ENCODE data around the gene ANGPT4. TPM values are rescaled to one million over a fixed set of nuclear protein-coding genes. Genes with fewer than 3 reads are reported as not detected.

ANGPT4 gene
- total RNA-seq, 1 donor = not detected

DNA sequence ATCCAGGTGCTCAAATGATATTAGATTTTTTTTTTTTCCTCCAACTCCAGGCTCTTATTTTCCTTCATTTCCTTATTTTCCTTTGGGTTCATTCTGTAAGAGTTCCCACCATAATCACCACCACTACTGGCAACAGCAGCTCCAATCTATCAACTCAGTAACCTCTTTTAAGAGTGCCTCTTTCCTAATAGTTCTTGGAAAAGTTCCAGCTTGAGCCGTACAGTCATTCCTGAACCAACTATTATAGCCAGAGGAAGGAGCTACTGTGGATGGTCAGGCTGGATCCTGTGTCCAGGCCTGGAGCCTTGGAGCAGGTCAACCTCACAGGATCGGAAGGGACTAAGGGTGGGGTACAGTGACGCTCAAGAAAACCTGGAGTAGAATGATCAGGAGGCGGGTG lies 4.2 kb upstream of the ANGPT4 start:
- Histone ChIP-seq H3K4me1 (ENCODE audit: insufficient read depth, low read length) (peaks cover 35% of the 10 kb centered on the region), H3K4me3 (ENCODE audit: low read length) (no peak overlapping the region), H3K27me3 (ENCODE audit: insufficient read depth, low read length) (no peaks in the 10 kb centered on the region), H3K9me3 (ENCODE audit: low read depth, low read length) (no peaks in the 10 kb centered on the region)

DNA sequence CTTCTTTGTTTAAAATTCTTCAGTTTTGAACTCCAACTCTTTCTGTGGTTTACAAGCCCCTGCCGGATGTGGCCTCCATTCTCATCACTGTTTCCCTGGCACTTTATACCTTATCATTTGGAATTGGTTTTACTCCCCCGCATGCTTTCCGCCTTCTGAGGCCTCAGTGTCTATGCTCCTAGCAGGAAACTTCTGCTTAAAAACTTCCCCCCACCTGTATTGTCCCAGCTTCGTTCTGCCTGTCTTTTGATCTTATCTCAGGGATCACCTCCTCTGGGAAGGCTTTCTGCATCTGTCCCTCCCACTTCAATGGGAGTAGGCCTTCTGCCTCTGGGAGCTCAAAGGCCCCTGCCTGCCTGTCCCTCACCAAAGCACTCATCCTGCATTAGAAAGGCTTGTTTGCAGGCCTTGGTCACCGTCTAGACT lies 3.4 kb upstream of the ANGPT4 start:
- peaks cover 34% of the 10 kb centered on the region for H3K4me1 ChIP-seq (ENCODE audit: insufficient read depth, low read length)
- H3K9me3 ChIP-seq (ENCODE audit: low read depth, low read length) = no peaks in the 10 kb centered on the region
- no peak overlapping the region for H3K4me3 ChIP-seq (ENCODE audit: low read length)
- H3K27me3 ChIP-seq (ENCODE audit: insufficient read depth, low read length) = no peaks in the 10 kb centered on the region

DNA sequence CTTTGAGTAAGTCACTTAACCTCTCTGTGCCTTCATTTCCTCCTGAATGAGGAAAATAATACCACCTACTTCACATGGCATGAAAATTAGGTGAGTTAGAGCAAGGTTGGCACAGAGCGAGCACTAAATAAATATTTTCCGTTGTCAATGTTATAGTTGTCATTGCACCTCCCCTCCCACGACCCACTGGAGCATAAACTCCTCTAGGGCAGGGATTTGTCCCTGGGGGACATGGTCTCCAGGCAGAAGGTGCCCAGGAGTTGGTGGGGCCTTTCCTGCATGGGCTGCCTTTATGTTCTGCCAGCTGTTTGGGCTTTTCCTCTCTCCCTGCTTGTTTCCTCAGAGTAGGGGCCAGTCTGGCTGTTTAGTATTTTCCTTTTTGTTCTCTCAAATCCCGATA lies 1.3 kb upstream of the ANGPT4 start:
- Histone ChIP-seq H3K4me3 (ENCODE audit: low read length) (no peak overlapping the region), H3K27me3 (ENCODE audit: insufficient read depth, low read length) (no peaks in the 10 kb centered on the region), H3K4me1 (ENCODE audit: insufficient read depth, low read length) (peaks cover 25% of the 10 kb centered on the region)

DNA sequence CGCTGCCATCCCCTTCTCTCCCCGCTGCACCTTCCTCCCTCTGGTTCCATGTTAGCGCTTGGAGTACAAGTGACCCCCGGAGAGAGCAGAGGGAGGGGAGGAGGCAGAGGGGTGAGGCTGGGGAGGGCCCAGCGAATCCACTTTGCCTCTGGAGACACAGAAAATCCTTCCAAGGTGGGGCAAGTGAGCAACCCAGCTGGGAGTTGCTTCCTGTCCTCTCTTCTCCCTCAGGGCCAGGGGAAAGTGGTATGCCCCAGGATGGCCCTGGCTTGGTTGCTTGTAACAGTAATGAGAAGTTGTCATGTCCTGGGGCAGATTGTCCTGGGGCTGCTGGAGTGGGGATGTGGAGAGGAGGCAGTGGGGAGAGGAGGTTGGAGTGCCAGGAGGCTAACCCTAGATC lies 691 bp upstream of the ANGPT4 start:
- Histone ChIP-seq H3K4me3 (ENCODE audit: low read length) (no peak overlapping the region), H3K9me3 (ENCODE audit: low read depth, low read length) (no peaks in the 10 kb centered on the region), H3K4me1 (ENCODE audit: insufficient read depth, low read length) (peaks cover 23% of the 10 kb centered on the region), H3K27me3 (ENCODE audit: insufficient read depth, low read length) (no peaks in the 10 kb centered on the region)

More for the DNA sequence above, 1.3 kb upstream of the ANGPT4 start:
- H3K9me3 ChIP-seq (ENCODE audit: low read depth, low read length) = no peaks in the 10 kb centered on the region

DNA sequence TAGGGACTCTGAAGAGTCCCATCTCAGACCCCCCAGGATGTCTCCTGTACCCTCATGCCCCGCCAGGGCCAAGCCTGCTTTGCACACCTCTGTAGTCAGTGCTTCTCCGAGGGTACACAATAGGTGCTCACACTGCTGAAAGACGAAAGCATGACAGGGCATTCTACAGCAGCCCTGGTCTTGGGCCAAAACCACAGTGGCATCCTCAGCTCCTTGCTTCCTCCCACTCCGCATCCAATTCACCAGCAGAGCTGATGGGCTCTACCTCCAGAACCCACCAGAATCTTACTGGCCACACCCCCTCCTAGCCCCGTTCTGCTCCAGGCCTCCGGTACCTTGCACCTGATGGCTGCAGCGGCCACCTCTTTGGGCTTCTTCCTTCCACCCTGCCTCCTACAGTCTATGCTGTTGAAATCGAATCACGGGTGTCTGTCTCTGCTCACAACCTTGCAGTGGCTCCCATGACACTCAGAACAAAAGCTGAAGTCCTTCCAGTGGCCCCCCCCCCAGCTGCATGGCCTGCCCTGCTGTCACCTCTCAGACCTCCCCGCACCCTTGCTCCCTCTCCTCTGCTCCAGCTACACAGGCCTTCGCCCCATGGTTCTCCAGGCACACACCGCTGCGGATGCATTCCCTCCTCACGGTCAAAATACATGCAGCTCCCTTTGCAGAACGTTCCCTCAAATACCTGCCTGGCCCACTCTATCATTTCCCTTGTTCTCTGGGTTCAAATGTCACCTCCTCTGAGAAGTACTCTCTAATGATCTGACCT lies 1.2 kb downstream of the ANGPT4 start:
- Histone ChIP-seq H3K4me1 (ENCODE audit: insufficient read depth, low read length) (peaks cover 23% of the 10 kb centered on the region), H3K4me3 (ENCODE audit: low read length) (no peak overlapping the region), H3K27me3 (ENCODE audit: insufficient read depth, low read length) (no peaks in the 10 kb centered on the region), H3K9me3 (ENCODE audit: low read depth, low read length) (no peaks in the 10 kb centered on the region)

DNA sequence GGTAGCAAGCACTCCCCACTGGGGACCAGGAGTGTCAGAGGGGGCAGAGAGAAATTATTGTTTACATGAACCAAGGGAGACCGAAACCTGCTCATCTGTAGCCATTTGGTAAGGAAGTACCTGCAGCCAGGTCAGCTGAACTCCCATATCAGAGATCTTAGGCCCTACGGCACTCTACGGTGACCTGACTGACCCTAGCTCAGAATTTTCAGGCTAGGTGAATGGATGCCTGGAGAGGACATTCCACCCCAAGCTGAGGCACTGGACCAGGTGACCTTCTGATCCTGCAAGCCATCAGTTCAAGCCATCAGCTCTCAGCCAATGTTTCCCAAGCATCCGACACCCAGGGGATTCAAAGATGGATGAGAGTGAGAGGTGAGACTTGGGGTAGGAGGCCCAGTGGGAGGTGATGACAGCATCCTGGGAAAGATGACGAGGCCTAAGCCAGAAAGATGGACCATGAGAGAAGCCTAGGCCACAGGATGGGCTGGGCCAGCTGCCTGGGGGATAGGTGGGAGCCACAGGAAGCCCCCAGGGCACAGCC lies 2.8 kb downstream of the ANGPT4 start:
- H3K27me3 ChIP-seq (ENCODE audit: insufficient read depth, low read length) = no peaks in the 10 kb centered on the region
- no peaks in the 10 kb centered on the region for H3K9me3 ChIP-seq (ENCODE audit: low read depth, low read length)
- H3K4me3 ChIP-seq (ENCODE audit: low read length) = no peak overlapping the region
- H3K4me1 ChIP-seq (ENCODE audit: insufficient read depth, low read length) = peaks cover 18% of the 10 kb centered on the region

DNA sequence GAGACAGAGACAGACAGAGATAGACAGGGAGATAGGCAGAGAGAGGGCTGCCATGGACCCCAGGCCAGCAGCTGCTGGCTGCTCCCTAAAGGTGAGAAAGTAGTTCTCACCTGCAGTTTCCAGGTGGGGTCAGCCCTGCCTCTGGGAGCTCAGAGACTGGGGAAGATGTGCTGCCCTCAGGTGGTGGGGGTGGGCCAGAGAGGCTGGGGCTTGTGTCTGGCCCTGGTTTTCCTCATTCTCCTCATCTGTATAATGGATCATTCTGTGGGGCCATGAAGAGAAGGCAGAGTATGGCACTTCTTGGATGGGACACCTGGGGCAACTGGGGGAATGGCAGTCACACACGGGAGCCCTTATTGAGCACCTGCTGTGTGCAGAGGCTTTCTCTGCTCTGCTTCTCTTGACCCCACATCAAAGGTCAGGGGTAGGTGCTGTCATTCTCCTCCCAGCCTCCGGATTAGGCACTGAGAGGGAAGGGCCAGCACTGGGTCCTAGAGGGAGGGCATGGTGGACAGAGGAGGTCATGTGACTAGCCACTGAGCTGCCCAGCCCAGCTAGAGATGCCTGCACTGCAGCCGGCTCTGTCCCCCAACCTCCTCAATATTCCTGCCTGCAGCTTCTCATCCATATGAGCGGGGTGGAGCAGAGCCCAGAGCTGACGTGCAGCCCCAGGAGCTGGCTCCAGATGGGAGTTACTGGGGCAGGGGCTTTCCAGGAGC lies 4.1 kb downstream of the ANGPT4 start:
- Histone ChIP-seq H3K4me3 (ENCODE audit: low read length) (no peak overlapping the region), H3K4me1 (ENCODE audit: insufficient read depth, low read length) (peaks cover 20% of the 10 kb centered on the region)

DNA sequence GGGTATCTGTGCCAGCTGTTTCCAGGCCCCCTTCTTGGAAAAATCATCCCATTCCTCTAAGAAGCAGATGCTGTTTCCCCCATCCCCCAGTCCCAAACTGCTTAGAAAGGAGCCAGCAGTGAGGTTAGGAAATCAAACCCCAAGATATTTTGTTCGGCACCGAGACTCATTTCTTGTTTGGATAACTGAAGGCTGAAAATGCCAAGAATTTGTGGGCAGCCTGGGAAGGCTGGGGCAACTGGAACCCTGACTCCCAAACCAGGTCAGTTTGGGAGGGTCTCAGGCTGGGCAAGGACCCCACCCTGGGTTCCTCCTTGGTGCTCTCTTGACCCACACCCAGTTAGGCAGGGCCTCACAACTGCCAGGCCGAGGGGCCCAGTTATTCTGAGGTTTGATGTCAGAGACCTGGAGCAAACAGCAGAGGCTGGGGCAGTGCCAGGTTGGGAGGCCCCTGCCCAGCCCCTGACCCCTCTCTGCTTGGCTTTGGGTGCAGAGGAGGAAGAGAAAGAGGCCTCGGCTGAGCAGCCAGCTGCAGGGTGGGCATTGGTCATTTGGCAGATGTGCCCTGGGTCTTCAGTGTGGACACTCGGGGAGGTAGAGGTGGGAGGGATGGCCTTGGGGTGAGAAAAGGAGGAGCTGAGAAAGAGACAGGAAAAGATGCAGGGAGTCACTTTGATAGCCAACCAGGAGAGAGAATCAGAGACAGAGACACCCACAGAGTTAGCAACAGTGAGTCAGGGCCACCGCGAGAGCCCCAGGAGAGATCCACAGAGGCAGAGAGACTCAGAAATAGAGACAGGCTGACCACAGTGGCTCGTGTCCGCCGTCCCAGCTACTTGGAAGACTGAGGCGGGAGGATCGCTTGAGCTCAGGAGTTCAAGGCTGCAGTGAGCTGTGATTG lies 5.0 kb downstream of the ANGPT4 start:
- H3K9me3 ChIP-seq (ENCODE audit: low read depth, low read length) = no peaks in the 10 kb centered on the region
- no peaks in the 10 kb centered on the region for H3K27me3 ChIP-seq (ENCODE audit: insufficient read depth, low read length)
- H3K4me3 ChIP-seq (ENCODE audit: low read length) = no peak overlapping the region
- H3K4me1 ChIP-seq (ENCODE audit: insufficient read depth, low read length) = peaks cover 29% of the 10 kb centered on the region

More for the DNA sequence above, 4.1 kb downstream of the ANGPT4 start:
- H3K9me3 ChIP-seq (ENCODE audit: low read depth, low read length) = no peaks in the 10 kb centered on the region
- H3K27me3 ChIP-seq (ENCODE audit: insufficient read depth, low read length) = no peaks in the 10 kb centered on the region

DNA sequence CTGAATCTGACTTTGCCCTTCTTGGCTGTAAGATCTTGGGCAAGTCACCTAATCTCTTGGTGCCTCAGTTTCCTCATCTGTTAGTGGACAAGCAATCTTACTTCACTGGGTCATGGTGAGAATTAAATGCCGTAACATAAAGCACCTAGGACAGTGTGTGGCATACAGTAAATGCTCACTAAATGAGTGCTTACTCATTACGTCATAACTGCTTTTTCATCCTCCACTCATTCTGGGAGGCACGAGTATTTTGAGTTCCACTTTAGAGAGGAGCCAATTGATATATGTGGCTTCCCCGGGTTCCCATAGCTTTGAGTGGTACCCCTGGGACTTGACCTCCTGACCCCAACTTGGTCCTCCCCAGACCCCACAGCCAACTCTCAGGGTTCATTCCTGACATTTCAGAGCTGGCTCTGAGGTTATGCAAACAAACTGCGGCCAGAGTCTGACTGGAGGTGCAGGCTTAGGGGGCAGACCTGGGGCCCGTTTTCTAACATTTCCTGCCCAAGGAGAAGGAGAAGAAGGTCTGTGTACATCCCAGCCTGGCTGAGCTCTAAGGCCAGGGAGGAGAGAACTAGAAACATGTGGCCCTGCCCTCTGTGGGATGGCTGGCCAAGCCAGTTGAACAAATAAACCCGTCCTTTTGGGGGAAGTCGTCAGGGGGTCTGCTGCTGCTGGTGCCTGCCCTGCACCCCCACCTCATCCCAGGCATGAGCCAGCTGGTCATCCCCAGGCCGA lies 5.8 kb downstream of the ANGPT4 start:
- Histone ChIP-seq H3K4me1 (ENCODE audit: insufficient read depth, low read length) (peaks cover 32% of the 10 kb centered on the region), H3K9me3 (ENCODE audit: low read depth, low read length) (no peaks in the 10 kb centered on the region), H3K27me3 (ENCODE audit: insufficient read depth, low read length) (no peaks in the 10 kb centered on the region), H3K4me3 (ENCODE audit: low read length) (no peak overlapping the region)

DNA sequence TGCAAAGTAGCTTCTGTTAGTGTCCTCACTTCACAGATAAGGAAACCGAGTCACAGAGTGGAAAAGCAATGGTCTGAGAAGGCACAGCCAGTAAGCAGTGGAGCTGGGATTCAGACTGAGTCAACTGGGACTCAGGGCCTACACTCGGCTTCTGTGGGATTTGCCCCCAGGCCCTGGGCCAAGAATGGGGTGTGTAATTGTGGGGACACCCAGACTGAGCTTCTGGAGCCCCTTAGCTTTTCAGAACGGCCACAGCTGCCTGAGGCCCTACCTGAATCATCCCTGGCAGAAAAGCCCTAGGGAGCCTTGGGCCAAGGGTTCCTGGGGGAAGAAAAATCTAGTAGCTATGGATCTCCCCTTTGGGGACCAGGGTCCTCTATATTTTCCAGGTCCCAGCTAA lies 6.5 kb downstream of the ANGPT4 start:
- H3K9me3 ChIP-seq (ENCODE audit: low read depth, low read length) = no peaks in the 10 kb centered on the region
- H3K4me3 ChIP-seq (ENCODE audit: low read length) = no peak overlapping the region
- no peaks in the 10 kb centered on the region for H3K27me3 ChIP-seq (ENCODE audit: insufficient read depth, low read length)
- H3K4me1 ChIP-seq (ENCODE audit: insufficient read depth, low read length) = peaks cover 32% of the 10 kb centered on the region

DNA sequence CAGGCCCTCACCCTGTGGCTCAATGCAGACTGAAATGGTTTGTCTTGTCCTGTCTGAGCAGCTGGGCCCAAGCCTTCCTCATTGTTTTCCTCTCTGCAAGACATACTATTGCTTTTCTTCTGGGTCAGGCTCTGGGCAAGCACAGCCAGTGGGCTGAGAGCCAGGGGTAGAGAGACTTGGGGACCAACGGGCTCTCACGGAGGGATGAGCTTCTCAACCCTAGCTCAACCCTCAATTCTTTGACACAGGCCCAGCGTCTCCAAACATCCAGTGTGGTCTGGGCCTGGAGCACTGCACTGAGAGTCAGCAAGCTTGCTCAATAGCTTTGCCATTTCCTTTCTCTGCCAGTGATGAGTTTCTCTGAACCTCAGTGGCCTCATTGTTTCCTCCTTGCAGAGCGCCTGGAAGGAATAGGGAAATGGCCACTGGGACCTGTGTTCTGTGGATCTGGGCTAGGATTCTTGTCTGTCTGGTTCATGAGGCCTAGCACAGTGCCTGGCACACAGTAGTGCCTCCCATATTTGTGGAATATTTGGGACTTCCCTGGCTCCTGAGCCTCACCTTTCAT lies 9.3 kb downstream of the ANGPT4 start:
- H3K4me3 ChIP-seq (ENCODE audit: low read length) = no peak overlapping the region
- H3K27me3 ChIP-seq (ENCODE audit: insufficient read depth, low read length) = no peaks in the 10 kb centered on the region
- no peaks in the 10 kb centered on the region for H3K9me3 ChIP-seq (ENCODE audit: low read depth, low read length)

DNA sequence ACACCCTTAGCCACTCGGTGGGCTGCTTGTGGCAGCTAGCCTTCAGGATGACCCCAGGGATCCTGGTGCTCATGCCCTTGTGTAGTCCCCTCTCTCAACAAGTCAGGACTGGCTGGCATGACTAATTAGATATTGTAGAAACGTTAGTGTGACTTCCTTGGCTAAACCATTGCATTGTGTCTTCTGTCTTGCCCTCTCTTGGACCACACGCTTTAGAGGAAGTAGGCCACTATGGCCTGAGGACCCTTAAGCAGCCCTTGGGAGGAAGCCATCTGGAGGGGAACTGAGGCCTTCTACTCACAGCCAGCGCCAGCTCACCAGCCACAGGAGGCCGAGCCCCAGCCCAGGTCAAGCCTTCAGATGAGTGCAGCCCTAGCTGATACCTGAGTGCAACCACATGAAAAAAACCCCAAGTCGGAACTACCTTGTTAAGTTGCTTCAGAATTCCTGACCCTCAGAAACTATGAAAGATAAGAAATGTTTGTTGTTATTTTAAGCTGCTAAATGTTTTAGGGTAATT lies 10.1 kb downstream of the ANGPT4 start:
- Histone ChIP-seq H3K27me3 (ENCODE audit: insufficient read depth, low read length) (no peaks in the 10 kb centered on the region), H3K4me1 (ENCODE audit: insufficient read depth, low read length) (peaks cover 35% of the 10 kb centered on the region), H3K9me3 (ENCODE audit: low read depth, low read length) (no peaks in the 10 kb centered on the region), H3K4me3 (ENCODE audit: low read length) (no peak overlapping the region)

More for the DNA sequence above, 9.3 kb downstream of the ANGPT4 start:
- H3K4me1 ChIP-seq (ENCODE audit: insufficient read depth, low read length) = peaks cover 35% of the 10 kb centered on the region

DNA sequence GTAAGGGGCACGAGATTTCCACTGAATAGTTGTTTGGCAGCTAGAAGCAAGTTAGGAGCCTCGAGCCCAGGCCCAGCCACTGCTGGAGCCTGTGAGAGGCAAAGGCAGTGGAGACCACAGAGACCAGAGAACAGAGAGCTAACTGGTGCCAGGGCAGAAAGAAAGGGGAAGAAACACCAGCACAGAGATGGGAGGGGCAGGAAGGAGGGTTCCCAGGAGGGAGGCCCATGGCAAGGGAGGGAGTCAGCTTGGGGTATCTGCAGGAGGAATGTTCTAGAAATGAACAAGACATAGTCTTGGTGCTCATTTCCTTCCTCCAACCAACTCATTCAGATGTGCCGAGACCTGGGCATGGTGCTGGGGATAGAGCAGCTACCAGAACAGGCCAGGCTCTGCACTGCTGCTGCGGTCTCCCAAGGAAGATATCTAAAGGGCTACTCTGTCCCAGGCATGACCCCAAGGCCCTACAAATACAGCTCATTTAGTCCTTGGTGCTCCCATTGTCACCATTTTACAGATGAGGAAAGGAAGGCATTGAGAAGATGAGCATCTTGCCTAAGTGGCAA lies 10.7 kb downstream of the ANGPT4 start:
- no peaks in the 10 kb centered on the region for H3K9me3 ChIP-seq (ENCODE audit: low read depth, low read length)
- H3K4me1 ChIP-seq (ENCODE audit: insufficient read depth, low read length) = peaks cover 35% of the 10 kb centered on the region
- no peaks in the 10 kb centered on the region for H3K27me3 ChIP-seq (ENCODE audit: insufficient read depth, low read length)
- H3K4me3 ChIP-seq (ENCODE audit: low read length) = no peak overlapping the region

Data from mononuclear cell (primary cell).